HEK293 (cell line): ENCODE measurements around the gene SRSF12.
A peak's percentile ranks its signal among the peaks of the same experiment; 100 is the strongest.

Experiments used
- CTCF ChIA-PET: fragments of 350-600 bp; formaldehyde crosslinking; extraction: SDS; loops from one replicate; lab custom pipeline; 2021; ENCODE audit warnings: antibody characterized with exemption; lab: Yijun Ruan, JAX
- POLR2A ChIA-PET: fragments of 300-600 bp; formaldehyde crosslinking; extraction: SDS; loops from one replicate; lab custom pipeline; 2020; ENCODE audit warnings: antibody characterized with exemption, inconsistent platforms; lab: Yijun Ruan, JAX
- H3K27ac ChIP-seq: fragments of 200-500 bp; sonication (Bioruptor generic); 2 replicates; pipeline ENCODE4 v1.5.1; 2014; ENCODE audit warnings: low read depth, low read length, control low read depth, inconsistent platforms; ENCODE audit errors: extremely low read depth
- H3K36me3 ChIP-seq, 2 experiments: fragments of 200-500 bp in 1 of 2; sonication (Bioruptor generic) in 1 of 2; 1 replicate in 1 of 2; 2 replicates in 1 of 2; pipeline ENCODE4 v1.5.1; 2014 to 2017; ENCODE audit warnings: inconsistent platforms in 2 of 2, low read length in 2 of 2; ENCODE audit not compliant: control insufficient read depth in 2 of 2, insufficient read depth in 1 of 2
- H3K4me1 ChIP-seq: fragments of 200-500 bp; sonication (Bioruptor generic); 2 replicates; pipeline ENCODE4 v1.5.1; 2014; ENCODE audit warnings: mild to moderate bottlenecking, low read length, inconsistent platforms; ENCODE audit not compliant: control insufficient read depth, insufficient read depth
- H3K4me3 ChIP-seq: 2 replicates; pipeline ENCODE4 v1.5.1; 2011; ENCODE audit warnings: low read depth, mild to moderate bottlenecking, control low read depth, low read length, moderate library complexity
- H3K9me3 ChIP-seq: fragments of 200-500 bp; sonication (Bioruptor generic); 2 replicates; pipeline ENCODE4 v1.5.1; 2014; ENCODE audit warnings: low read depth, low read length, inconsistent platforms; ENCODE audit not compliant: control insufficient read depth, insufficient read depth
- HOXC10 ChIP-seq: sonication (generic); formaldehyde crosslinking; IDR thresholded peaks from 2 replicates; pipeline ENCODE4 v1.8.1; 2023; ENCODE audit warnings: mild to moderate bottlenecking, missing genetic modification reagents
- RBAK ChIP-seq: fragments of 450-650 bp; formaldehyde crosslinking; IDR thresholded peaks from 2 replicates; pipeline ENCODE4 v1.5.1; 2016; ENCODE audit warnings: missing biosample characterization, missing genetic modification characterization
- SP3 ChIP-seq: fragments of 450-650 bp; formaldehyde crosslinking; IDR thresholded peaks from 2 replicates; pipeline ENCODE4 v1.5.1; 2016; ENCODE audit warnings: missing biosample characterization, missing genetic modification characterization
- SP7 ChIP-seq: fragments of 450-650 bp; formaldehyde crosslinking; IDR thresholded peaks from 2 replicates; pipeline ENCODE4 v1.5.1; 2016; ENCODE audit warnings: missing biosample characterization, missing genetic modification characterization
- ZNF10 ChIP-seq: fragments of 450-650 bp; formaldehyde crosslinking; IDR thresholded peaks from 2 replicates; pipeline ENCODE4 v1.5.1; 2017; ENCODE audit warnings: missing biosample characterization, missing genetic modification characterization
- ZNF16 ChIP-seq: fragments of 450-650 bp; formaldehyde crosslinking; IDR thresholded peaks from 2 replicates; pipeline ENCODE4 v1.5.1; 2016; ENCODE audit warnings: low read depth, missing biosample characterization, missing genetic modification characterization
- ZNF211 ChIP-seq: fragments of 450-650 bp; formaldehyde crosslinking; IDR thresholded peaks from 2 replicates; pipeline ENCODE4 v1.5.1; 2016; ENCODE audit warnings: low read depth, missing biosample characterization, missing genetic modification characterization
- ZNF354C ChIP-seq: fragments of 450-650 bp; formaldehyde crosslinking; IDR thresholded peaks from 2 replicates; pipeline ENCODE4 v1.5.1; 2016; ENCODE audit warnings: missing biosample characterization, missing genetic modification characterization, low read depth, borderline replicate concordance
- ZNF596 ChIP-seq: fragments of 450-650 bp; IDR thresholded peaks from 2 replicates; pipeline ENCODE4 v1.5.0; 2018; ENCODE audit warnings: missing biosample characterization, mild to moderate bottlenecking, missing genetic modification characterization, moderate library complexity
- ZNF623 ChIP-seq: fragments of 450-650 bp; formaldehyde crosslinking; IDR thresholded peaks from 2 replicates; pipeline ENCODE4 v1.5.1; 2016; ENCODE audit warnings: missing biosample characterization, missing genetic modification characterization
- ZNF785 ChIP-seq: fragments of 450-650 bp; formaldehyde crosslinking; IDR thresholded peaks from 2 replicates; pipeline ENCODE4 v1.5.1; 2016; ENCODE audit warnings: missing biosample characterization, missing genetic modification characterization
- ZNF792 ChIP-seq: fragments of 450-650 bp; formaldehyde crosslinking; IDR thresholded peaks from 2 replicates; pipeline ENCODE4 v1.5.1; 2016; ENCODE audit warnings: missing biosample characterization, missing genetic modification characterization
- ZNF843 ChIP-seq: fragments of 450-650 bp; formaldehyde crosslinking; IDR thresholded peaks from 2 replicates; pipeline ENCODE4 v1.5.1; 2016; ENCODE audit warnings: missing biosample characterization, missing genetic modification characterization
- ZSCAN30 ChIP-seq: fragments of 450-650 bp; IDR thresholded peaks from 2 replicates; pipeline ENCODE4 v1.5.1; 2018; ENCODE audit warnings: missing biosample characterization, mild to moderate bottlenecking, missing genetic modification characterization, moderate library complexity
- TF ChIP-seq, protein P1 (sequence below): fragments of 450-650 bp; formaldehyde crosslinking; IDR thresholded peaks from 2 replicates; pipeline ENCODE4 v1.5.1; 2016; ENCODE audit warnings: missing biosample characterization, missing genetic modification characterization, borderline replicate concordance
- TF ChIP-seq, protein P2 (sequence below): fragments of 450-650 bp; IDR thresholded peaks from 2 replicates; pipeline ENCODE4 v1.5.1; 2018; ENCODE audit warnings: missing biosample characterization, mild to moderate bottlenecking, missing genetic modification characterization

Gene SRSF12

DNA sequence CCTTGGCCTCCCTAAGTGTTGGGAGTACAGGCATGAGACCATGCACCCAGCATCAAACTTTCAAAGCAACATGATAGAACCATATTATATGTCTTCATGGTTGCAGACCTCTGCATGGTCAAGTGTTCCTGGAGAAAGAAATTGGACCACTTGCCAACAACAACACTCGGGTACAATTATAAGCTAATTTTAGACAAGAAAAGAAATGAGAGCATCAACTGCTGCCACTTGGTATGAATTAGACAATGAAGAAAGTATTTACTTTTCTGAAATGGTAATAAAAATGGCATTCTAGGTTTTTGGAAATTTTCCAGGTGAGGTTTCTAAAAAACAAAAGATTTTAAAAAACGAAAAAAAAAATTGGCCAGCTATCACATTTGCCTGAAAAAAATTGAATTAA, 20.3 kb upstream of the SRSF12 start (continued):
- TF ChIP-seq, protein P1, sequence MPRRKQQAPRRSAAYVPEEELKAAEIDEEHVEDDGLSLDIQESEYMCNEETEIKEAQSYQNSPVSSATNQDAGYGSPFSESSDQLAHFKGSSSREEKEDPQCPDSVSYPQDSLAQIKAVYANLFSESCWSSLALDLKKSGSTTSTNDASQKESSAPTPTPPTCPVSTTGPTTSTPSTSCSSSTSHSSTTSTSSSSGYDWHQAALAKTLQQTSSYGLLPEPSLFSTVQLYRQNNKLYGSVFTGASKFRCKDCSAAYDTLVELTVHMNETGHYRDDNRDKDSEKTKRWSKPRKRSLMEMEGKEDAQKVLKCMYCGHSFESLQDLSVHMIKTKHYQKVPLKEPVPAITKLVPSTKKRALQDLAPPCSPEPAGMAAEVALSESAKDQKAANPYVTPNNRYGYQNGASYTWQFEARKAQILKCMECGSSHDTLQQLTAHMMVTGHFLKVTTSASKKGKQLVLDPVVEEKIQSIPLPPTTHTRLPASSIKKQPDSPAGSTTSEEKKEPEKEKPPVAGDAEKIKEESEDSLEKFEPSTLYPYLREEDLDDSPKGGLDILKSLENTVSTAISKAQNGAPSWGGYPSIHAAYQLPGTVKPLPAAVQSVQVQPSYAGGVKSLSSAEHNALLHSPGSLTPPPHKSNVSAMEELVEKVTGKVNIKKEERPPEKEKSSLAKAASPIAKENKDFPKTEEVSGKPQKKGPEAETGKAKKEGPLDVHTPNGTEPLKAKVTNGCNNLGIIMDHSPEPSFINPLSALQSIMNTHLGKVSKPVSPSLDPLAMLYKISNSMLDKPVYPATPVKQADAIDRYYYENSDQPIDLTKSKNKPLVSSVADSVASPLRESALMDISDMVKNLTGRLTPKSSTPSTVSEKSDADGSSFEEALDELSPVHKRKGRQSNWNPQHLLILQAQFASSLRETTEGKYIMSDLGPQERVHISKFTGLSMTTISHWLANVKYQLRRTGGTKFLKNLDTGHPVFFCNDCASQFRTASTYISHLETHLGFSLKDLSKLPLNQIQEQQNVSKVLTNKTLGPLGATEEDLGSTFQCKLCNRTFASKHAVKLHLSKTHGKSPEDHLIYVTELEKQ: 0 out of 2 replicates have a peak, but pooled peaks have one; percentile 12
- no peak for TF ChIP-seq SP3
- TF ChIP-seq ZNF10: peak; percentile 53; the same call in 1 of the 2 replicates
- TF ChIP-seq, protein P2, sequence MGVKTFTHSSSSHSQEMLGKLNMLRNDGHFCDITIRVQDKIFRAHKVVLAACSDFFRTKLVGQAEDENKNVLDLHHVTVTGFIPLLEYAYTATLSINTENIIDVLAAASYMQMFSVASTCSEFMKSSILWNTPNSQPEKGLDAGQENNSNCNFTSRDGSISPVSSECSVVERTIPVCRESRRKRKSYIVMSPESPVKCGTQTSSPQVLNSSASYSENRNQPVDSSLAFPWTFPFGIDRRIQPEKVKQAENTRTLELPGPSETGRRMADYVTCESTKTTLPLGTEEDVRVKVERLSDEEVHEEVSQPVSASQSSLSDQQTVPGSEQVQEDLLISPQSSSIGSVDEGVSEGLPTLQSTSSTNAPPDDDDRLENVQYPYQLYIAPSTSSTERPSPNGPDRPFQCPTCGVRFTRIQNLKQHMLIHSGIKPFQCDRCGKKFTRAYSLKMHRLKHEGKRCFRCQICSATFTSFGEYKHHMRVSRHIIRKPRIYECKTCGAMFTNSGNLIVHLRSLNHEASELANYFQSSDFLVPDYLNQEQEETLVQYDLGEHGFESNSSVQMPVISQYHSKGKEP (tag by site-specific recombination): peak; percentile 84
- TF ChIP-seq RBAK (tag by site-specific recombination): no peak
- no peak for TF ChIP-seq ZNF354C (tag by site-specific recombination)
- TF ChIP-seq ZSCAN30 (tag by site-specific recombination): peak; percentile 55; the same call in 1 of the 2 replicates

DNA sequence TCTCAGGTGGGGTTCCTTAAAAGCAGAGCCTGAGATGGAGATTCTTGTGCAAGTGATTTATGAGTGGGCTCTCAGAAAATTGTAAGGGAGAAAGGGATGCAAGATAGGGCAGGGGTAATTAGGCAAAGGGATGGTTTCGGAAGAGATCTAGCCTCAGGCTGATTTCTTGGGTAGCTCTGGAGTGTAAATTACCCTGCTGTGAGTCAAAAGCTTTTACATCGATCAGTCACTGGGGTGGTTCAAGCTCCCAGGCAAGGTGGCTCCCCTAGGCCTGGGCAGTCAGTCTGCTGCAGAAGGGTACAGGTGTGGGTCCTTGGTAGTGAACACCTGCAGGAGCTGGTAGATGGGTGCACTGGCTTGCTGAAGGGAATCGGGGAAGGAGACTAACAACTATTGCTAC, 16.9 kb upstream of the SRSF12 start:
- CTCF ChIA-PET: interaction anchor here (0.5 to 1.2 kb wide), 10 partner anchors 9 to 1803 kb away, joined by 3 to 7 read pairs (median 4); no protein-coding TSS in a partner anchor
- no peak for TF ChIP-seq HOXC10 (CRISPR knock-in tag)
- 0 out of 2 replicates have a peak, but pooled peaks have one; percentile 22 for TF ChIP-seq SP7
- TF ChIP-seq, all 188 proteins: peak for 1
- Histone ChIP-seq H3K4me1 (peaks cover 19% of the 10 kb centered on the region), H3K9me3 (no peaks in the 10 kb centered on the region), H3K27ac (no peak overlapping the region), H3K36me3 (no peaks in the 10 kb centered on the region), H3K4me3 (no peak overlapping the region)
- POLR2A ChIA-PET: interaction anchor here (0.6 to 2.6 kb wide), 4 partner anchors 13 to 506 kb away, joined by 3 to 10 read pairs (median 4); partner anchors contain the start of genes PM20D2 and PNRC1

DNA sequence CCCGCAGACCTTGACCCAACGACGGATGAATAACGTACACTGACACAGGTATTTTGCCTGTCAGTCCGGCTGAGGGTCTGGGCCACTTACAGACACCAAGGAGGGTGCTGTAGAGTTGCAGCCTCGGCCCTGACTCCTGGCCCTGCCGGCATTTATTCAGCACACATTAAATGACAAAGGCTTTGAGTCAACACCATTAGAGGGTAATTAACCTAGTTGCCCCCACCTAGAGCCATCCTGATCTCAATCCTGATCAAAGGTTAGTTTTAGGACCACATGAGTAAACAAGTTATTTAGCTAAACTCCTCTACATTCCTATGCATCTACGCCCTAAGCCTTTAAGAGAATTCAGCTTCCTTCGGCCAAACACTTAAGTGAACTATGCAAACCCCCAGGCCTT, 16.1 kb upstream of the SRSF12 start:
- TF ChIP-seq, protein P1: no peak

DNA sequence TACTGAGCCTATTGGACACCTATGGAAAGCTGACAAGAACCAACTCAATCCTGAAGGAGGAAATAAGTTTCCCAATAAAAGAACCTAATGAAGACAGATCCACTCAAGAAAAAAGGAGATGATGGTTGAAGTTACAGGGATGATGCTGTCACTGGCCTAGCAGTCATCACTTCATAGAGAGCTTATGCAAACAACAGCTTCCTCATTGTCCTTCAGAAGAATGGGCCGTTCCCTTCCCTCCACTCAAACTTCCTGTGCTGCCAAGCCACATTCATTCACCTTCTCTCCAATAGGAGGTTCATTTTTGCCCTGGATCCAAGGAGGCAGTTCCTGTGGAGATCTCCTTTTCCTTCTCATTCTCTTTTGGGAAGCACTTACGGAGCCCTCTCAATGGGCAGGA, 14.2 kb upstream of the SRSF12 start:
- ChIA-PET CTCF (interaction anchor here (0.8 to 2.3 kb wide), 5 partner anchors 11 to 240 kb away, joined by 3 to 6 read pairs (median 4); no protein-coding TSS in a partner anchor), POLR2A (no interaction called here)
- TF ChIP-seq ZNF792 (tag by site-specific recombination): no peak
- no peak for TF ChIP-seq ZNF16
- TF ChIP-seq ZNF785 (tag by site-specific recombination): no peak
- no peak for TF ChIP-seq ZNF596 (tag by site-specific recombination)
- TF ChIP-seq ZNF623 (tag by site-specific recombination): no peak
- TF ChIP-seq ZNF211 (tag by site-specific recombination): no peak
- TF ChIP-seq ZNF843 (tag by site-specific recombination): no peak
- Histone ChIP-seq H3K36me3 (no peaks in the 10 kb centered on the region), H3K27ac (no peak overlapping the region), H3K4me1 (no peaks in the 10 kb centered on the region), H3K4me3 (no peak overlapping the region), H3K9me3 (no peaks in the 10 kb centered on the region)

More for the DNA sequence above, 16.1 kb upstream of the SRSF12 start:
- Histone ChIP-seq H3K9me3 (no peaks in the 10 kb centered on the region), H3K4me1 (peaks cover 12% of the 10 kb centered on the region), H3K4me3 (no peak overlapping the region), H3K36me3 (no peaks in the 10 kb centered on the region), H3K27ac (no peak overlapping the region)
- ChIA-PET POLR2A (interaction anchor here (0.6 to 2.6 kb wide), 2 partner anchors 13 to 17 kb away, joined by 4 to 10 read pairs; partner anchors contain the start of gene PM20D2), CTCF (interaction anchor here (0.5 to 1.2 kb wide), 4 partner anchors 11 to 238 kb away, joined by 3 to 7 read pairs (median 3); no protein-coding TSS in a partner anchor)
